GM12878 (cell line): ENCODE data around the gene MED4. TPM values are rescaled to one million over a fixed set of nuclear protein-coding genes. Genes with fewer than 3 reads are reported as not detected.

Source experiments
- ATAC-seq: fragments of 200-7000 bp; cut with Tn5 transposase; 3 replicates; pipeline ENCODE4 v1.9.1; 2020; ENCODE audit warnings: mild to moderate bottlenecking, moderate library complexity
- BruUV-seq: library from RNA; stranded (reverse); fragments of 400-500 nt; replicated peaks from 2 replicates; lab custom pipeline; 2021; lab: Mats Ljungman, UMichigan
- CTCF ChIA-PET: fragments of 300-600 bp; sonication (Branson Sonifier 250); formaldehyde crosslinking; extraction: SDS; loops from one replicate; lab custom pipeline; 2021; ENCODE audit warnings: inconsistent platforms; lab: Yijun Ruan, JAX
- POLR2A ChIA-PET: fragments of 350-600 bp; formaldehyde crosslinking; extraction: SDS; loops from one replicate; lab custom pipeline; 2021; ENCODE audit warnings: inconsistent platforms; lab: Charles Lee
- RAD21 ChIA-PET: fragments of 300-600 bp; sonication (Branson Sonifier 250); formaldehyde crosslinking; loops from one replicate; lab custom pipeline; 2023; ENCODE audit warnings: antibody characterized with exemption; ENCODE audit not compliant: unreplicated experiment; lab: Charles Lee
- SMC1A ChIA-PET: fragments of 300-600 bp; sonication (Branson Sonifier 250); formaldehyde crosslinking; loops from one replicate; lab custom pipeline; 2023; ENCODE audit not compliant: unreplicated experiment, uncharacterized antibody; lab: Charles Lee
- DNase-seq: peaks from one replicate; pipeline ENCODE4 v3.0.0-alpha.2; 2011; ENCODE audit warnings: low read depth, low spot score
- FAIRE-seq: peaks from 3 replicates; lab custom pipeline; 2011; peaks lifted over from hg19 to GRCh38; lab: Jason Lieb, UNC
- H2AFZ ChIP-seq: 2 replicates; pipeline ENCODE4 v1.6.0; 2011; ENCODE audit warnings: low read depth, low read length, control low read depth; ENCODE audit not compliant: control insufficient read depth
- H3K27ac ChIP-seq: 2 replicates; pipeline ENCODE4 v1.5.1; 2011; ENCODE audit warnings: control low read depth; ENCODE audit not compliant: control insufficient read depth, insufficient read depth
- H3K27me3 ChIP-seq, 2 experiments: replicated peaks in 1 of 2; 2 replicates each; pipeline versions ENCODE4 v1.6.0 to v1.6.1; 2011; ENCODE audit warnings: low read length in 1 of 2; ENCODE audit not compliant: control insufficient read depth in 2 of 2, insufficient read depth in 2 of 2
- H3K36me3 ChIP-seq, 2 experiments: 2 replicates each; pipeline ENCODE4 v1.5.1; 2011; ENCODE audit warnings: low read length in 1 of 2; ENCODE audit not compliant: control insufficient read depth in 2 of 2, insufficient read depth in 2 of 2
- H3K4me1 ChIP-seq: 2 replicates; pipeline ENCODE4 v1.6.1; 2011; ENCODE audit warnings: mild to moderate bottlenecking, low read length, moderate library complexity, mixed read lengths; ENCODE audit not compliant: control insufficient read depth, insufficient read depth
- H3K4me2 ChIP-seq: 2 replicates; pipeline ENCODE4 v1.6.0; 2011; ENCODE audit warnings: control low read depth; ENCODE audit not compliant: control insufficient read depth, insufficient read depth
- H3K4me3 ChIP-seq: fragments of 200-600 bp; sonication (generic); 2 replicates; pipeline ENCODE4 v1.5.1; 2016
- H3K79me2 ChIP-seq: 2 replicates; pipeline ENCODE4 v1.6.0; 2011; ENCODE audit warnings: low read length; ENCODE audit not compliant: control insufficient read depth, insufficient read depth
- H3K9ac ChIP-seq: 2 replicates; pipeline ENCODE4 v1.8.0; 2011; ENCODE audit warnings: low read length, control low read depth, mixed read lengths; ENCODE audit not compliant: control insufficient read depth, insufficient read depth
- H3K9me3 ChIP-seq: replicated peaks from 3 replicates; pipeline ENCODE4 v1.5.1; 2011; ENCODE audit warnings: mild to moderate bottlenecking, low read length; ENCODE audit not compliant: control insufficient read depth, insufficient read depth
- H4K20me1 ChIP-seq: 2 replicates; pipeline ENCODE4 v1.6.0; 2011; ENCODE audit not compliant: control insufficient read depth, insufficient read depth
- CHD2 ChIP-seq: IDR thresholded peaks from 2 replicates; pipeline ENCODE4 v1.6.1; 2011; ENCODE audit warnings: low read depth, low read length, improper control_type of control experiment, borderline replicate concordance
- EZH2 ChIP-seq: IDR thresholded peaks from 2 replicates; pipeline ENCODE4 v1.6.1; 2012; ENCODE audit warnings: low read depth, mild to moderate bottlenecking, control low read depth, inconsistent platforms, low read length, borderline replicate concordance; ENCODE audit not compliant: control insufficient read depth
- FOXK2 ChIP-seq: fragments of 450-650 bp; IDR thresholded peaks from 2 replicates; pipeline ENCODE4 v1.6.1; 2017; ENCODE audit warnings: mild to moderate bottlenecking, moderate library complexity
- HDAC2 ChIP-seq: fragments of 200-600 bp; sonication (generic); IDR thresholded peaks from 2 replicates; pipeline ENCODE4 v1.6.1; 2017
- KDM1A ChIP-seq: fragments of 200-600 bp; sonication (generic); IDR thresholded peaks from 2 replicates; pipeline ENCODE4 v1.6.1; 2016; ENCODE audit warnings: borderline replicate concordance
- MYC ChIP-seq: IDR thresholded peaks from 2 replicates; pipeline ENCODE4 v1.6.1; 2011; ENCODE audit warnings: mild to moderate bottlenecking, low read length, moderate library complexity, inconsistent platforms; ENCODE audit not compliant: insufficient read depth, insufficient replicate concordance, insufficient read length, severe bottlenecking
- PAX5 ChIP-seq: IDR thresholded peaks from 2 replicates; pipeline ENCODE4 v1.6.1; 2011; ENCODE audit warnings: low read depth, low read length, borderline replicate concordance
- RELA ChIP-seq: fragments of 450-650 bp; IDR thresholded peaks from 2 replicates; pipeline ENCODE4 v1.8.0; 2014; ENCODE audit warnings: borderline replicate concordance; ENCODE audit not compliant: partially characterized antibody
- SMAD5 ChIP-seq: IDR thresholded peaks from 2 replicates; pipeline ENCODE4 v1.6.1; 2016; ENCODE audit warnings: antibody characterized with exemption, low read depth
- SMARCA5 ChIP-seq: fragments of 450-650 bp; IDR thresholded peaks from 2 replicates; pipeline ENCODE4 v1.6.1; 2017; ENCODE audit warnings: mild to moderate bottlenecking
- ZSCAN29 ChIP-seq: fragments of 450-650 bp; IDR thresholded peaks from 2 replicates; pipeline ENCODE4 v1.6.1; 2017; ENCODE audit warnings: mild to moderate bottlenecking, moderate library complexity
- WGBS: methylation state at CpG from one replicate; pipeline ENCODE4 v1.1.6; 2016; ENCODE audit warnings: low lambda C conversion rate; ENCODE audit not compliant: insufficient replicate concordance, insufficient coverage; ENCODE audit errors: missing lambda C conversion rate; 5-methylcytosine and 5-hydroxymethylcytosine counted together
- in situ Hi-C: fragments of 300-500 bp; cut with MboI; formaldehyde crosslinking; loops from 9 replicates; pipeline ENCODE4 v1.14.3; 2018; ENCODE audit warnings: mixed read lengths
- intact Hi-C: fragments of 100-400 bp; cut with micrococcal nuclease; formaldehyde crosslinking; loops from one replicate; pipeline ENCODE4 v1.14.2; 2022; ENCODE audit not compliant: unreplicated experiment
- polyA plus RNA-seq, 11 experiments: library from polyadenylated mRNA; depleted of rRNA in 4 of 11; unstranded in 6 of 11; stranded (reverse) in 5 of 11; fragments of >200 nt; fragmentation: Nextera tagmentation in 4 of 11; fragmentation: Illumina TruSeq in 1 of 11; extraction: Ambion mirVana in 4 of 11; extraction: Trizol in 1 of 11; gene quantifications; 1 replicate in 1 of 11; 2 replicates in 10 of 11; pipeline versions ENCODE4 v1.2.1 to v1.2.3, GENCODE V29; 2011 to 2016; ENCODE audit warnings: inconsistent platforms in 2 of 11, missing spikeins in 2 of 11, low read depth in 1 of 11
- total RNA-seq, 4 experiments: library from RNA; depleted of rRNA in 3 of 4; stranded (reverse); fragments of >200 nt in 3 of 4; fragmentation: Illumina TruSeq in 1 of 4; extraction: Trizol in 1 of 4; gene quantifications; 2 replicates each; pipeline versions ENCODE4 v1.2.1 to v1.2.3, GENCODE V29; 2013 to 2021
- TF ChIP-seq, protein P1 (sequence below): IDR thresholded peaks from 2 replicates; pipeline ENCODE4 v1.6.1; 2012; ENCODE audit warnings: low read depth, low read length, improper control_type of control experiment
- TF ChIP-seq, protein P2 (sequence below): fragments of 450-650 bp; IDR thresholded peaks from 2 replicates; pipeline ENCODE4 v1.6.1; 2017; ENCODE audit warnings: low read depth, mild to moderate bottlenecking, moderate library complexity
- TF ChIP-seq, protein P3 (sequence below), 3 experiments: IDR thresholded peaks in 2 of 3; conservative IDR thresholded peaks in 1 of 3; 2 replicates each; pipeline ENCODE4 v1.5.1; 2011; ENCODE audit warnings: low read depth in 3 of 3, low read length in 3 of 3, mild to moderate bottlenecking in 3 of 3, control low read depth in 2 of 3, moderate library complexity in 2 of 3, inconsistent platforms in 1 of 3, mixed read lengths in 1 of 3; ENCODE audit not compliant: control insufficient read depth in 2 of 3, insufficient read depth in 1 of 3; ENCODE audit errors: extremely low read depth in 1 of 3

Gene MED4
- total and polyA plus RNA-seq, 10 of the 15 experiments (the other 5 are each of a cell fraction or from before 2014, with no cell fraction given): 31.5 to 117 (median 87.4) TPM

DNA sequence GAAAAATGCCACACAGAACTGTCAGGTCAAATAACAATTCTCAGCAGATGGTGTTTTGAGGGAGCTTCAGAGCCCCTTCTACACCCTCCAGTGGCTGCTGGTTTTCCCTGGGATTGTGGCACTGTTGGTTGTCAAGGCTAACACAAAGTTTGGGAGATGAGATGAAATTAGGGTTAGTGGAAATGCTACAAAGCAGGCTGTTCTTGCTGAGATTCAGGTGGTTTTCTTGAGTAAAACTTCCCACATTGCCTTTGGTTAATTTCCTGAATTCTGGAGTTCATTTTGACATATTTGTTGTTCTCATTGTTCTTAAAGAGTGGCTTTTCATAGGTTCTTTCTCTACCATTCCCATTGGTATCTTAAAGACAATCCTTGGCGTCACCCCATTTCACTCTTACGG is 22.1 kb downstream of the MED4 start:
- Histone ChIP-seq H3K4me1 (no peaks in the 10 kb centered on the region), H3K4me2 (no peak overlapping the region), H3K4me3 (no peak overlapping the region), H3K79me2 (no peaks in the 10 kb centered on the region; the same call in 1 of the 2 replicates), H2AFZ (no peak overlapping the region), H3K27me3 (no peaks in the 10 kb centered on the region), H3K27ac (0 out of 2 replicates have a peak overlapping the region, but pooled peaks have one; percentile 13), H3K36me3 (peaks cover 7 to 27% of the 10 kb centered on the region in 2 experiments; a peak in 3 of 4 replicates), H3K9ac (no peak overlapping the region), H3K9me3 (peaks cover 14% of the 10 kb centered on the region; the same call in 2 of the 3 replicates), H4K20me1 (no peaks in the 10 kb centered on the region)
- ChIA-PET SMC1A (interaction anchor here (0.6 to 1.1 kb wide), 2 partner anchors 35 to 1992 kb away, joined by 3 read pairs; no protein-coding TSS in a partner anchor), RAD21 (no interaction called here), POLR2A (no interaction called here), CTCF (interaction anchor here (0.7 kb wide), 1 partner anchor 19 kb away, joined by 3 read pairs; no protein-coding TSS in a partner anchor)
- intact Hi-C loops: loop anchor here (10.0 kb wide), 1 partner anchor 278 kb away; no protein-coding TSS in a partner anchor
- no peak for ATAC-seq
- 100% methylated on average over 2 of the region's 2 CpGs for WGBS
- TF ChIP-seq EZH2 (no peak), ZSCAN29 (no peak), SMAD5 (no peak), SMARCA5 (no peak), RELA (no peak), KDM1A (no peak), PAX5 (no peak), CHD2 (no peak), MYC (no peak), FOXK2 (no peak), HDAC2 (no peak)
- TF ChIP-seq, protein P1, sequence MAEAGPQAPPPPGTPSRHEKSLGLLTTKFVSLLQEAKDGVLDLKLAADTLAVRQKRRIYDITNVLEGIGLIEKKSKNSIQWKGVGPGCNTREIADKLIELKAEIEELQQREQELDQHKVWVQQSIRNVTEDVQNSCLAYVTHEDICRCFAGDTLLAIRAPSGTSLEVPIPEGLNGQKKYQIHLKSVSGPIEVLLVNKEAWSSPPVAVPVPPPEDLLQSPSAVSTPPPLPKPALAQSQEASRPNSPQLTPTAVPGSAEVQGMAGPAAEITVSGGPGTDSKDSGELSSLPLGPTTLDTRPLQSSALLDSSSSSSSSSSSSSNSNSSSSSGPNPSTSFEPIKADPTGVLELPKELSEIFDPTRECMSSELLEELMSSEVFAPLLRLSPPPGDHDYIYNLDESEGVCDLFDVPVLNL: no peak
- TF ChIP-seq, protein P2, sequence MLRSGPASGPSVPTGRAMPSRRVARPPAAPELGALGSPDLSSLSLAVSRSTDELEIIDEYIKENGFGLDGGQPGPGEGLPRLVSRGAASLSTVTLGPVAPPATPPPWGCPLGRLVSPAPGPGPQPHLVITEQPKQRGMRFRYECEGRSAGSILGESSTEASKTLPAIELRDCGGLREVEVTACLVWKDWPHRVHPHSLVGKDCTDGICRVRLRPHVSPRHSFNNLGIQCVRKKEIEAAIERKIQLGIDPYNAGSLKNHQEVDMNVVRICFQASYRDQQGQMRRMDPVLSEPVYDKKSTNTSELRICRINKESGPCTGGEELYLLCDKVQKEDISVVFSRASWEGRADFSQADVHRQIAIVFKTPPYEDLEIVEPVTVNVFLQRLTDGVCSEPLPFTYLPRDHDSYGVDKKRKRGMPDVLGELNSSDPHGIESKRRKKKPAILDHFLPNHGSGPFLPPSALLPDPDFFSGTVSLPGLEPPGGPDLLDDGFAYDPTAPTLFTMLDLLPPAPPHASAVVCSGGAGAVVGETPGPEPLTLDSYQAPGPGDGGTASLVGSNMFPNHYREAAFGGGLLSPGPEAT: no peak
- TF ChIP-seq, protein P3, sequence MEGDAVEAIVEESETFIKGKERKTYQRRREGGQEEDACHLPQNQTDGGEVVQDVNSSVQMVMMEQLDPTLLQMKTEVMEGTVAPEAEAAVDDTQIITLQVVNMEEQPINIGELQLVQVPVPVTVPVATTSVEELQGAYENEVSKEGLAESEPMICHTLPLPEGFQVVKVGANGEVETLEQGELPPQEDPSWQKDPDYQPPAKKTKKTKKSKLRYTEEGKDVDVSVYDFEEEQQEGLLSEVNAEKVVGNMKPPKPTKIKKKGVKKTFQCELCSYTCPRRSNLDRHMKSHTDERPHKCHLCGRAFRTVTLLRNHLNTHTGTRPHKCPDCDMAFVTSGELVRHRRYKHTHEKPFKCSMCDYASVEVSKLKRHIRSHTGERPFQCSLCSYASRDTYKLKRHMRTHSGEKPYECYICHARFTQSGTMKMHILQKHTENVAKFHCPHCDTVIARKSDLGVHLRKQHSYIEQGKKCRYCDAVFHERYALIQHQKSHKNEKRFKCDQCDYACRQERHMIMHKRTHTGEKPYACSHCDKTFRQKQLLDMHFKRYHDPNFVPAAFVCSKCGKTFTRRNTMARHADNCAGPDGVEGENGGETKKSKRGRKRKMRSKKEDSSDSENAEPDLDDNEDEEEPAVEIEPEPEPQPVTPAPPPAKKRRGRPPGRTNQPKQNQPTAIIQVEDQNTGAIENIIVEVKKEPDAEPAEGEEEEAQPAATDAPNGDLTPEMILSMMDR (IDR thresholded peaks at IDR 0.05 in 2 of 3, conservative IDR thresholded peaks at IDR 0.05 in 1 of 3; ENCODE audit: control insufficient read depth in 2 of 3, extremely low read depth in 1 of 3, insufficient read depth in 1 of 3, low read depth in 3 of 3, low read length in 3 of 3): no peak
- BruUV-seq: TSS peak; percentile 16
- no peak for DNase-seq
- in situ Hi-C loops: no loop called here
- no peak for FAIRE-seq
